Immature natural killer cell (primary cell): ENCODE results near the gene KRT6B. TPM values are rescaled to one million over a fixed set of nuclear protein-coding genes. Genes with fewer than 3 reads are reported as not detected.

Source experiments
- DNase-seq, 3 donors: peaks; one replicate each; pipeline ENCODE4 v3.0.0; 2022; ENCODE audit warnings: mixed read lengths in 1 of 3
- H3K27ac Mint-ChIP-seq, 6 donors: one replicate each; pipeline ENCODE4 v1.8.0; 2020; ENCODE audit warnings: mixed read lengths in 6 of 6, mild to moderate bottlenecking in 5 of 6, inconsistent platforms in 4 of 6, moderate library complexity in 3 of 6
- H3K27me3 Mint-ChIP-seq, 3 donors: one replicate each; pipeline ENCODE4 v1.8.0; 2020 to 2021; ENCODE audit warnings: low read depth in 3 of 3, mild to moderate bottlenecking in 3 of 3, mixed read lengths in 3 of 3, moderate library complexity in 3 of 3, inconsistent platforms in 1 of 3
- H3K36me3 Mint-ChIP-seq, 3 donors: one replicate each; pipeline ENCODE4 v1.8.0; 2020; ENCODE audit warnings: mixed read lengths in 3 of 3, inconsistent platforms in 2 of 3, mild to moderate bottlenecking in 2 of 3
- H3K4me1 Mint-ChIP-seq, 2 donors: one replicate each; pipeline ENCODE4 v1.8.0; 2020; ENCODE audit warnings: inconsistent platforms in 2 of 2, mild to moderate bottlenecking in 2 of 2, mixed read lengths in 2 of 2, moderate library complexity in 1 of 2
- H3K4me3 Mint-ChIP-seq, 5 donors: one replicate each; pipeline ENCODE4 v1.8.0; 2020; ENCODE audit warnings: mild to moderate bottlenecking in 5 of 5, mixed read lengths in 5 of 5, inconsistent platforms in 3 of 5, moderate library complexity in 3 of 5
- H3K9me3 Mint-ChIP-seq, 6 donors: one replicate each; pipeline ENCODE4 v1.8.0; 2020; ENCODE audit warnings: mild to moderate bottlenecking in 6 of 6, mixed read lengths in 6 of 6, inconsistent platforms in 4 of 6, moderate library complexity in 3 of 6
- polyA plus RNA-seq, 3 donors: library from polyadenylated mRNA; unstranded; fragments of 300-500 nt; fragmentation: Illumina TruSeq; gene quantifications; one replicate each; pipeline ENCODE4 v1.2.3, GENCODE V29; 2021

KRT6B gene
- polyA plus RNA-seq, 3 donors from 2014 or later: 0.82 TPM; not detected in 2

DNA sequence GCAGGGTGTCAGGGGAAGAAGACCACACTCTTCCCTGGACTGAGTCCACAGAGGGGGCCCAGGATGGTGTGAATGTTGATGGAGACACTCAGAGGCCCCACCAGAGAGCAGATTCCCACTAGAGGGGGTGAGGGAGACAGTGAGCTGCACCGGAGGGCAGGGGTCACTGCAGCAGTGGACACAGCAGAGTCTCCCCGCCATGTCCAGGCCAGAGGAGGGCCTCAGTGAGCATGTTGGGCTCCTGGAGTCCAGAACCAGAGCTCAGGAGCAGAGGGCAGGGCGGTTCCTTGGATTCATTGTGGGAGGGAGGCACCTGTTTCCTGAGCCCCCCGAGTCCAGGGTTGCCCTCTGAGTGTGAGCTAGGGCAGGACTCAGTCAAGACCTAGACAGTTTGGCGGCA lies 44.0 kb downstream of the KRT6B start:
- H3K9me3 Mint-ChIP-seq: no peaks in the 10 kb centered on the region
- H3K36me3 Mint-ChIP-seq: no peaks in the 10 kb centered on the region
- peak overlapping the region in 1 of 6 donors; percentile 57 for H3K27ac Mint-ChIP-seq
- DNase-seq: no peak
- peaks cover 0 to 7% (median 6%) of the 10 kb centered on the region in 3 donors for H3K27me3 Mint-ChIP-seq
- no peak overlapping the region for H3K4me3 Mint-ChIP-seq
- no peaks in the 10 kb centered on the region for H3K4me1 Mint-ChIP-seq

DNA sequence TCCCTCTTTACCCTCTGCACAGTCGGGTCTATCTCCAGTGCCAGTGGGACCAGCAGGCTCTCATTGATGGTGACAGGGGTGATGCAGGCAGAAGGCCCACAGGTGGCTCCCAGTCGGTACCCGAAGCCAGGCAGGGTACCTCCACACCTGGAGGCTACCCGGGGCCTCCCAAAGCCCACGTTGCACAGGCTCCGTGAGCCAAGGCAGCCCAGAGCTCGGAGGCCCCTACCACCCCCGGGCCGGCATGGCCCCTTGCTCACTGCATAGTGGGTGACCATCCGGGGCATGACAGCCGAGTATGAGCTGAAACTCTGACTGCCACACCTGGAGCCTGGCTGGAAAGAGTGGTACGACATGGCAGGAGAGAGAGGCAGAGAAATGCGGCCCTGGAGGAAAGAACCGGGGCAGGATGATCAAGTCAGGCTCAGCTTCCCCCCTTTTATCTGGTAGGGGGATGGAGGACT lies 46.0 kb downstream of the KRT6B start, which contains the start of gene KRT82:
Gene KRT82, minus strand, starts transcription at position 414 of the 464 bp plus-strand sequence. Its CDS starts 58 bp downstream, at position 356.
- no peak for DNase-seq
- H3K27me3 Mint-ChIP-seq: peaks cover 0 to 15% (median 1%) of the 10 kb centered on the region in 3 donors
- no peak within 1 kb of the TSS for H3K4me3 Mint-ChIP-seq
- H3K36me3 Mint-ChIP-seq: no peaks in the 10 kb centered on the region
- H3K4me1 Mint-ChIP-seq: no peaks in the 10 kb centered on the region
- no peaks in the 10 kb centered on the region for H3K9me3 Mint-ChIP-seq
- no peak within 1 kb of the TSS for H3K27ac Mint-ChIP-seq

DNA sequence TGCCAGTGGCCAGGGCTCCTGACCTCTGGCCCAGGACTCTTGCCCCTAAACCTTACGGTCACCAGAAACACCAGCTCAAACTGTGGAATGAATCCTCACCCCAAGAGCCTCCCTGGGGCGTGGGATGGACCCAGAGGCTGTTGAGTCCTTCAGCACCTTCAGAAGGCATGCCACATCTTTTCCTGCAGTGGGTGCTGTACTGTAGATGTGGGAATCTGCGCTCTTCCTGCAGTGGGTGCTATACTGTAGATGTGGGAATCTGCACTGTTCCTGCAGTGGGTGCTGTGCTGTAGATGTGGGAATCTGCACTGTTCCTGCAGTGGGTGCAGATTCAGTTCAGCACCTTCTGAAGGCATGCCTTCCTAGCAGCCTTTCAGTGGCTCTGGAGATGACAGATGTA lies 47.0 kb downstream of the KRT6B start:
- H3K27me3 Mint-ChIP-seq: peaks cover 0 to 15% (median 1%) of the 10 kb centered on the region in 3 donors
- H3K9me3 Mint-ChIP-seq: no peaks in the 10 kb centered on the region
- no peak for DNase-seq
- H3K4me3 Mint-ChIP-seq: no peak overlapping the region
- no peaks in the 10 kb centered on the region for H3K36me3 Mint-ChIP-seq
- H3K27ac Mint-ChIP-seq: no peak overlapping the region
- H3K4me1 Mint-ChIP-seq: no peaks in the 10 kb centered on the region

DNA sequence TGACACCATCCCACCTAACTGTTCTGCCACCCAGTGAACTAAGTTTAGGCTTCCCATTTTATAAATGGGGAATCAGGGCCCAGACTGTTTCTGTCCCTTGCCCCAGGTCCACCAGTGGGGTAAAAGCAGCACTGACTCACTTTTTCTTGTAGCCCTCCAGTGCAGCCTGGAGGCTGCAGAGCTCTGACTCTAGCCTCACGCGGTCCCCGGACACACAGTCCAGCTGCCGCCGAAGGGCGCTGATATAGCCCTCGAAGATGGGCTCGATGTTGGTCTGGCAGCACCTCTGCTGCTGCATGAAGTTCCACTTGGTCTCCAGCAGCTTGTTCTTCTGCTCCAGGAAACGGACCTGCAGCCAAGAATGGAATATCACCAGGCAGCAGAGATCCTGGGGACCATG lies 48.4 kb downstream of the KRT6B start:
- H3K4me3 Mint-ChIP-seq: no peak overlapping the region
- H3K36me3 Mint-ChIP-seq: peaks cover 0 to 4% (median 0%) of the 10 kb centered on the region in 3 donors
- no peak for DNase-seq
- H3K27me3 Mint-ChIP-seq: peaks cover 0 to 14% (median 1%) of the 10 kb centered on the region in 3 donors
- no peak overlapping the region for H3K27ac Mint-ChIP-seq
- no peaks in the 10 kb centered on the region for H3K4me1 Mint-ChIP-seq
- no peaks in the 10 kb centered on the region for H3K9me3 Mint-ChIP-seq

DNA sequence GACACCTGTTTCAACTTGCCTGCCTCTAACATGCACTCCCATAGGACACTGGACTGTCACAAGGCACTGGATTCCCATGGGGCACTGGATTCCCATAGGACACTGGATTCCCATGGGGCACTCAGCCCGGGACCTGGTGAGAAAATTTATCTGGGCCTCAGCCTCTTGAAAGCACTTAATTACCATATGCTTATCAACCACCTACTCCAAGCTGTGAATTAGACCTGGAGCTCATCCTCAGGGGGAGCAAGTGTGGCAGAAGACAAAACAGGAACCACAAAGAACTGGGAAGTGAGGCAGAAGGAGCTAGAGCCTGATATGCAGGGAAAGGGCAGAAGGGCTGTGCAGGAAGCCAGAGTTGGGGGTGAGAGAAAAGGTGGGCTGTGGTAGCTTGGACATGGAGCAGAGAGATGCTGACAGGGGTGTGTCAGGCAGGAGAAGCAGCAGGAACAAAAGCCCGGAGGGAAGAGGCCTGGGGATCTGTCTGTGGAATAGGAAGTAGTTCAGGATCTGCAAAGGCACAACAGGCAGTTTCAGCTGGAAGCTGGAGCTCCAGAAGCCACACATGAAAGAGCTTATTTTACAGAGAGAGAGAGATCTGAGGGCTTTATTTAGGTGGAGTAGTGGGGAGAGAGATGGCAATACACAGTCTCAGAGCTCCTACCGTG lies 48.9 kb downstream of the KRT6B start:
- Mint-ChIP-seq H3K4me3 (no peak overlapping the region), H3K9me3 (no peaks in the 10 kb centered on the region), H3K4me1 (no peaks in the 10 kb centered on the region), H3K27me3 (peaks cover 0 to 10% (median 1%) of the 10 kb centered on the region in 3 donors), H3K36me3 (peaks cover 0 to 4% (median 0%) of the 10 kb centered on the region in 3 donors), H3K27ac (no peak overlapping the region)
- no peak for DNase-seq

DNA sequence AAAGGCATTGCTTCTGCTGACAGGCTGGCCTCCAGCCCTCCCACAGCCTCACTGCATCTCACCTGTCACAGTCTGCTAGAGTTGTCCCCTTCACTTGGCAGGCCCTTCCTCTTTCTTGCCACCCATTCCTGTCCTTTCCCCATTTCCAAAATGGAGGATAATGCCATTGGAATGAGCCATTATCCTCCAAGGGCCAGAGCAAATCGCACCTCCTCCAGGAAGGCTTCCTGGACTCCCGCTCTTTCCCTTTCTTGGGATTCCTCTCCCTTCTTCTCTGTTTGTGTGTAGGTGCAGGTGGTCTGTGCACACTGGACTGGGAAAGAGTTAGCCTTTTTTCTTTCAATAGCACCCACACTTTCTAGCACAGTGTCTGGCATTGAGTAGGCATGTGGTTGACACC lies 49.6 kb downstream of the KRT6B start:
- H3K27ac Mint-ChIP-seq: no peak overlapping the region
- no peak overlapping the region for H3K4me3 Mint-ChIP-seq
- H3K36me3 Mint-ChIP-seq: peaks cover 0 to 4% (median 0%) of the 10 kb centered on the region in 3 donors
- H3K9me3 Mint-ChIP-seq: no peaks in the 10 kb centered on the region
- DNase-seq: no peak
- H3K27me3 Mint-ChIP-seq: peaks cover 0 to 10% (median 1%) of the 10 kb centered on the region in 3 donors
- H3K4me1 Mint-ChIP-seq: no peaks in the 10 kb centered on the region

DNA sequence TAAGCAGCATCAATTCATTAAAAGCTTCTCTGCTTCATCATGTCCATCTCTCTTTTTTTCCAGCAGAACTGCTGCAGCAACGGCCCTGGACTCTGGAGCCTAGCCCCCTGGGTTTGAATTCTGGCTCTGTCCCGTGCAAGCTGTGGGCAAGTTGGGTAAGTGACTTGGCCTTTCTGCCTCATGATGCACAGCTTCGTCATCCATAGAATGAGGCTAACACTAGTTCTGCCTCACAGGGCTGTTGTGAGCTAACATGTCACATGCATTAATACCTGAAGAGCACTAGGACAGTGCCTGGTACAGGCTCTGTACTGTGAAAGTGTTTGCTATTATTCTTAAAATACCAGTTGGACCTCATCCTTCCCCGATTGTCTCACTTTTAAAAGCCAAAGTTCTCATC lies 50.0 kb downstream of the KRT6B start:
- Mint-ChIP-seq H3K4me3 (no peak overlapping the region), H3K9me3 (no peaks in the 10 kb centered on the region), H3K27me3 (peaks cover 0 to 12% (median 1%) of the 10 kb centered on the region in 3 donors), H3K36me3 (peaks cover 0 to 4% (median 0%) of the 10 kb centered on the region in 3 donors), H3K27ac (no peak overlapping the region), H3K4me1 (no peaks in the 10 kb centered on the region)
- DNase-seq: no peak

DNA sequence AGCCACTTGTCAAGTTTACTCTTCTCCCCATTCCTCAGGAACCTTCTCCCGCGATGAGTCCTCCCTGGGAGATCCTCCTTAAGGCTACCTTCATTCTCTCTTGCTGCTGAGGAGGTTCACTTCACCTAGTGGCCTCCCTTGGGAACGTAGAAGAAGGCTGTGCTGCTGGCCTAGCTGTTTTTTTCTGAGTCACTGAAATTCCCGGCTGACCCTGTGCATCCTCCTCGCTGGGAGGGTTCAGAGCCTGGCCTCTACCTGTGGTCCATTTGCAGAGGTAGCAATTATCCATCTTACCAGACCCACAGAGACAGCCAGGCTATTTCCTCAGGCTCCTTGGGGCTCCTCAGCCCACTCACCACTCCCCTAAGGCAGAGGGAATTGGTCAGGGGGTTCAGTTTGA lies 50.4 kb downstream of the KRT6B start:
- no peaks in the 10 kb centered on the region for H3K9me3 Mint-ChIP-seq
- H3K4me1 Mint-ChIP-seq: no peaks in the 10 kb centered on the region
- DNase-seq: no peak
- H3K27me3 Mint-ChIP-seq: peaks cover 0 to 12% (median 1%) of the 10 kb centered on the region in 3 donors
- no peak overlapping the region for H3K27ac Mint-ChIP-seq
- H3K4me3 Mint-ChIP-seq: no peak overlapping the region
- peaks cover 0 to 4% (median 0%) of the 10 kb centered on the region in 3 donors for H3K36me3 Mint-ChIP-seq

DNA sequence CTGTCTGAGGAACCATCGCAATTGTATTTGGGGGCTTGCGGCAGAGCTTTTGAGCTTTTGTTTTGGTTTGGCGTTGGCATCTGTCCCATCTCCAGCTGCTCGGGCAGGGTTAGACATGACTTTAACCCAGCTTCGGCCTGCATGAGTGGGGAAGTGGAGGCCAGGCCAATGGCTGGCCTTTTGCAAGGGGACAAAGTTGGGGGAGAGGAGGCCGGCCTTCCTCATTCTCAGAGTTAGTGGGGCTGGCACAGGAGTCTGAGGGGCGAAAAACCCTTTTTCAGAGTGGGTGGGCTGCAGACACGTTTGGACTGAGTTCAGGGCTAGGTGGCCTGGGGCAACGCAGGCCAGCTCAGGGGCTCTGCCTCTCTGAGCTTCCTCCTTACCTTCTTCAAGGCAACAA lies 51.0 kb downstream of the KRT6B start:
- DNase-seq: no peak
- Mint-ChIP-seq H3K27ac (no peak overlapping the region), H3K27me3 (peaks cover 0 to 12% (median 1%) of the 10 kb centered on the region in 3 donors), H3K9me3 (no peaks in the 10 kb centered on the region), H3K4me3 (no peak overlapping the region), H3K4me1 (no peaks in the 10 kb centered on the region), H3K36me3 (peaks cover 0 to 4% (median 0%) of the 10 kb centered on the region in 3 donors)

DNA sequence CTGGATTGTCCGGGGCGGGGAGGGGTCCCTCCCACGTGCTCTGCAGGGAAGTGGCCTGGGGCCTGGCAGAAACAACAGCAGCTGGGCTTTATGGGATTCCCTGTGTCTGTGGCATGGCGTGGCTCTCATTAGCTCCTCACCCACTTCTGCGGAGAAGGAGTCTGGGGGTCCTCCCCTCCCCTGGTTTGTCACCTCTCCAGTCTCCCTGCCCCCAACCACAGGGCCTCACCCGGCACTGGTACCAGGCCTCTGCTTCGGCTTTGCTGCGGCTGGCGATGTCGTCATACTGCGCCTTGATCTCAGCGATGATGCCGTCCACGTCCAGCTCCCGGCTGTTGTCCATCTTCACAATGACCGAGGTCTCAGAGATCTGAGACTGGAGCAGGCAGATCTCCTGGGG lies 52.2 kb downstream of the KRT6B start:
- H3K4me1 Mint-ChIP-seq: no peaks in the 10 kb centered on the region
- no peak overlapping the region for H3K4me3 Mint-ChIP-seq
- no peak for DNase-seq
- H3K27ac Mint-ChIP-seq: no peak overlapping the region
- peaks cover 0 to 12% (median 1%) of the 10 kb centered on the region in 3 donors for H3K27me3 Mint-ChIP-seq
- peaks cover 0 to 4% (median 0%) of the 10 kb centered on the region in 3 donors for H3K36me3 Mint-ChIP-seq
- no peaks in the 10 kb centered on the region for H3K9me3 Mint-ChIP-seq

DNA sequence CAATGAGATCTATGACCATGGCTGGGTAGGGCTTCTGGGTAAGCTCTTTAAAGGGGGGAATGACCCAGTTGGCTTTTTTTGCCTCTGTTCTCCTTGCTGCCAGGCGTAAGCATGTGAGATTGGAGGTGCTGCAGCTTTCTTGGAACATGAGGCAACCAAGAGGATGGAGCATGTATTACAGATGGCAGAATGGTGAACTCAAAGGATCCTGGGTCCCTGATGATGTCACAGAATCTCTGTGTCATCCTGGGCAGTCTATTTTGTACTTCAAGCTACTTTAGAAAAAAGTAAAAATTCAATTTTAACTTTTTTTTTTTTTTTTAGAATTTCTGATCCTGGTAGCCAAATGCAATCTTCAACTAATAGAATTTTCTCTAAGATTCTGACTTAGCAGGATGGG lies 53.8 kb downstream of the KRT6B start:
- no peak for DNase-seq
- H3K27ac Mint-ChIP-seq: no peak overlapping the region
- no peak overlapping the region for H3K4me3 Mint-ChIP-seq
- no peaks in the 10 kb centered on the region for H3K4me1 Mint-ChIP-seq
- no peaks in the 10 kb centered on the region for H3K9me3 Mint-ChIP-seq
- H3K27me3 Mint-ChIP-seq: peaks cover 0 to 13% (median 6%) of the 10 kb centered on the region in 3 donors
- peaks cover 0 to 4% (median 0%) of the 10 kb centered on the region in 3 donors for H3K36me3 Mint-ChIP-seq

DNA sequence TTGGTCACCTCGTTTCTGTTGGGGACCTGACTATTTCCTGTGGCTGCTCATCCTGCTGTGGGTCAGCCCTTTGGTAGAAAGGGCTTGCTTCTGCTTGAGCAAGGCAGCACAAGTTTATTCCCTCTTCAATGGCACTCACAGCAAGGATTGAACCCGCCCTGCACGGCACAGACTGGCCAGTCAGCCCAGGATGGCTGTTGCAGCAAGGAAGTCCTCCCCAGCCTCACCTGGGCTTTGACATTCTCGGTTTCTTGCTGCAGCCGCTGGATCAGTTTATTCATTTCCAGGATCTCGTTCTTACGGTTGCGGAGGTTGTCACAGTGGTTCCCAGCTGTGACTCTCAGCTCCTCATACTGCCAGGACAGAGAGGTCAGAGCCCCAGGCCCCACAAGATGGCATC lies 55.3 kb downstream of the KRT6B start:
- no peak overlapping the region for H3K27ac Mint-ChIP-seq
- no peaks in the 10 kb centered on the region for H3K9me3 Mint-ChIP-seq
- no peaks in the 10 kb centered on the region for H3K4me1 Mint-ChIP-seq
- no peak for DNase-seq
- peaks cover 0 to 4% (median 0%) of the 10 kb centered on the region in 3 donors for H3K36me3 Mint-ChIP-seq
- peaks cover 0 to 7% (median 5%) of the 10 kb centered on the region in 3 donors for H3K27me3 Mint-ChIP-seq
- no peak overlapping the region for H3K4me3 Mint-ChIP-seq
